HepG2 (cell line): Measurements from ENCODE around the gene DCT. TPM values are rescaled to one million over a fixed set of nuclear protein-coding genes. Genes with fewer than 3 reads are reported as not detected.
A peak's percentile ranks its signal among the peaks of the same experiment; 100 is the strongest.

Experiments used
- ATF4 ChIP-seq, 2 experiments: fragments of 450-650 bp in 1 of 2; sonication (generic) in 1 of 2; formaldehyde crosslinking; IDR thresholded peaks; 2 replicates each; pipeline versions ENCODE4 v1.5.0 to v1.8.0; 2020 to 2022; ENCODE audit warnings: mild to moderate bottlenecking in 1 of 2, missing genetic modification reagents in 1 of 2
- CEBPG ChIP-seq: IDR thresholded peaks from 2 replicates; pipeline ENCODE4 v1.6.1; 2016
- CTCF ChIP-seq: sonication (generic); formaldehyde crosslinking; IDR thresholded peaks from 2 replicates; pipeline ENCODE4 v1.5.0; 2020; ENCODE audit warnings: mild to moderate bottlenecking, missing genetic modification reagents, moderate library complexity
- DMTF1 ChIP-seq: sonication (generic); formaldehyde crosslinking; IDR thresholded peaks from 2 replicates; pipeline ENCODE4 v1.4.0; 2020; ENCODE audit warnings: mild to moderate bottlenecking, missing genetic modification reagents
- EED ChIP-seq: sonication (generic); formaldehyde crosslinking; IDR thresholded peaks from 2 replicates; pipeline ENCODE4 v1.5.0; 2020; ENCODE audit warnings: mild to moderate bottlenecking, missing genetic modification reagents
- FOSL2 ChIP-seq: sonication (generic); formaldehyde crosslinking; IDR thresholded peaks from 2 replicates; pipeline ENCODE4 v1.4.0; 2020; ENCODE audit warnings: missing genetic modification reagents
- GATAD2A ChIP-seq: IDR thresholded peaks from 2 replicates; pipeline ENCODE4 v1.6.1; 2016
- GLMP ChIP-seq: sonication (generic); formaldehyde crosslinking; IDR thresholded peaks from 2 replicates; pipeline ENCODE4 v1.9.0; 2021; ENCODE audit warnings: missing genetic modification reagents, mild to moderate bottlenecking, borderline replicate concordance
- HNF4A ChIP-seq: sonication (generic); formaldehyde crosslinking; IDR thresholded peaks from 2 replicates; pipeline ENCODE4 v1.4.0; 2020; ENCODE audit warnings: missing genetic modification reagents
- KLF9 ChIP-seq: IDR thresholded peaks from 2 replicates; pipeline ENCODE4 v1.6.1; 2016; ENCODE audit warnings: low read depth
- MED8 ChIP-seq: sonication (generic); formaldehyde crosslinking; IDR thresholded peaks from 2 replicates; pipeline ENCODE4 v1.8.1; 2023; ENCODE audit warnings: mild to moderate bottlenecking, missing genetic modification reagents; ENCODE audit not compliant: insufficient replicate concordance
- SMAD1 ChIP-seq: sonication (generic); formaldehyde crosslinking; IDR thresholded peaks from 2 replicates; pipeline ENCODE4 v1.4.0; 2020; ENCODE audit warnings: missing genetic modification reagents, low read depth, mild to moderate bottlenecking, borderline replicate concordance
- SP140L ChIP-seq: sonication (generic); formaldehyde crosslinking; IDR thresholded peaks from 2 replicates; pipeline ENCODE4 v1.4.0; 2020; ENCODE audit warnings: missing genetic modification reagents, borderline replicate concordance
- TIGD3 ChIP-seq: sonication (generic); formaldehyde crosslinking; IDR thresholded peaks from 2 replicates; pipeline ENCODE4 v1.5.1; 2020; ENCODE audit warnings: mild to moderate bottlenecking, missing genetic modification reagents, borderline replicate concordance
- ZBTB7A ChIP-seq: sonication (generic); formaldehyde crosslinking; IDR thresholded peaks from 2 replicates; pipeline ENCODE4 v1.8.0; 2022; ENCODE audit warnings: mild to moderate bottlenecking, missing genetic modification reagents
- ZNF672 ChIP-seq: sonication (generic); formaldehyde crosslinking; IDR thresholded peaks from 2 replicates; pipeline ENCODE4 v1.8.1; 2022; ENCODE audit warnings: missing genetic modification reagents
- ZNF770 ChIP-seq: sonication (generic); formaldehyde crosslinking; IDR thresholded peaks from 2 replicates; pipeline ENCODE4 v1.5.0; 2020; ENCODE audit warnings: mild to moderate bottlenecking, missing genetic modification reagents
- ZNF792 ChIP-seq: IDR thresholded peaks from 2 replicates; pipeline ENCODE4 v1.6.1; 2016
- polyA plus RNA-seq, 8 experiments: library from polyadenylated mRNA; depleted of rRNA in 3 of 8; stranded (reverse) in 7 of 8; unstranded in 1 of 8; fragments of >200 nt; fragmentation: Illumina TruSeq in 4 of 8; extraction: Trizol in 4 of 8; gene quantifications; 2 replicates each; pipeline versions ENCODE4 v1.2.1 to v1.2.3, GENCODE V29; 2011 to 2016; ENCODE audit warnings: low read depth in 4 of 8, missing spikeins in 1 of 8, mixed read lengths in 1 of 8; ENCODE audit not compliant: insufficient read depth in 1 of 8
- total RNA-seq, 5 experiments: library from RNA; depleted of rRNA; stranded (reverse); fragments of >200 nt; fragmentation: Illumina TruSeq; extraction: Trizol; gene quantifications; 2 replicates each; pipeline ENCODE4 v1.2.3, GENCODE V29; 2016; ENCODE audit warnings: low read depth in 1 of 5

DCT gene
- total and polyA plus RNA-seq, 2 of the 13 experiments (the other 11 are each of a cell fraction or from before 2014, with no cell fraction given): not detected

- TF ChIP-seq ZNF770 (CRISPR knock-in tag) (no peak), TIGD3 (CRISPR knock-in tag) (no peak), CEBPG (CRISPR knock-in tag) (peak; percentile 94), CTCF (peak; percentile 34), ZBTB7A (CRISPR knock-in tag) (no peak), MED8 (CRISPR knock-in tag) (no peak), FOSL2 (peak; percentile 34; the same call in 1 of the 2 replicates), KLF9 (CRISPR knock-in tag) (no peak), ATF4 (CRISPR knock-in tag; IDR thresholded peaks at IDR 0.05) (peak in 1 of 2 experiments; percentile 96; a peak in 2 of 4 replicates), SMAD1 (CRISPR knock-in tag) (no peak), EED (CRISPR knock-in tag) (no peak), GATAD2A (CRISPR knock-in tag) (peak; percentile 38; the same call in 1 of the 2 replicates), DMTF1 (CRISPR knock-in tag) (no peak), ZNF672 (CRISPR knock-in tag) (no peak), GLMP (CRISPR knock-in tag) (no peak), ZNF792 (CRISPR knock-in tag) (no peak), HNF4A (CRISPR knock-in tag) (peak; percentile 20; the same call in 1 of the 2 replicates), SP140L (no peak)
- TF ChIP-seq, all 625 proteins: peak for 18
Observed at GRCh38 chr13:94433055-94433961, 46.2 kb downstream of the DCT start (continued).
